Stomach (tissue), 9 donors: ENCODE measurements around the gene LHX1. TPM values are rescaled to one million over a fixed set of nuclear protein-coding genes. Genes with fewer than 3 reads are reported as not detected.

ENCODE experiments used
- DNase-seq, 2 donors: peaks; one replicate each; pipeline versions ENCODE4 v3.0.0 to v3.0.0-alpha.2; 2013 to 2019
- H3K27ac ChIP-seq, 5 donors: fragments of 200-600 bp in 4 of 5; sonication (generic) in 4 of 5; one replicate each; pipeline ENCODE4 v1.5.1; 2013 to 2019; ENCODE audit warnings: mild to moderate bottlenecking in 1 of 5, moderate library complexity in 1 of 5
- H3K27me3 ChIP-seq, 3 donors: fragments of 200-600 bp; sonication (generic); one replicate each; pipeline ENCODE4 v1.5.1; 2017 to 2019; ENCODE audit warnings: mixed run types in 1 of 3
- H3K36me3 ChIP-seq, 4 donors: fragments of 200-600 bp; sonication (generic); 1 replicate in 3 of 4; 2 replicates in 1 of 4; pipeline ENCODE4 v1.5.1; 2016 to 2019
- H3K4me1 ChIP-seq, 4 donors: fragments of 200-600 bp; sonication (generic); one replicate each; pipeline ENCODE4 v1.5.1; 2016 to 2019
- H3K4me3 ChIP-seq, 4 donors: fragments of 200-600 bp; sonication (generic) in 3 of 4; one replicate each; pipeline ENCODE4 v1.5.1; 2016 to 2019; ENCODE audit warnings: mild to moderate bottlenecking in 1 of 4
- H3K9me3 ChIP-seq, 4 donors: fragments of 200-600 bp; sonication (generic); one replicate each; pipeline ENCODE4 v1.5.1; 2016 to 2019
- CTCF ChIP-seq, 7 experiments: fragments of 450-650 bp in 4 of 7; fragments of 200-600 bp in 3 of 7; sonication (generic) in 3 of 7; IDR thresholded peaks; one replicate each; pipeline ENCODE4 v1.5.1; 2016 to 2019; ENCODE audit warnings: antibody characterized with exemption in 7 of 7, control low read depth in 2 of 7, mild to moderate bottlenecking in 1 of 7
- EP300 ChIP-seq: sonication (generic); formaldehyde crosslinking; IDR thresholded peaks from one replicate; pipeline ENCODE4 v1.6.1; 2017; ENCODE audit warnings: antibody characterized with exemption
- POLR2A ChIP-seq, 4 donors: fragments of 450-650 bp; IDR thresholded peaks; one replicate each; pipeline ENCODE4 v1.6.1; 2016; ENCODE audit warnings: antibody characterized with exemption in 4 of 4, control low read depth in 2 of 4, mild to moderate bottlenecking in 1 of 4, moderate library complexity in 1 of 4
- POLR2AphosphoS5 ChIP-seq, 3 donors: sonication (generic); formaldehyde crosslinking; IDR thresholded peaks; one replicate each; pipeline ENCODE4 v1.6.1; 2016; ENCODE audit warnings: antibody characterized with exemption in 3 of 3
- WGBS, 5 donors: extraction: QIAGEN DNeasy Blood & Tissue Kit in 3 of 5; methylation state at CpG; one replicate each; pipeline versions ENCODE4 v1.1.5 to v1.1.7; 2013 to 2018; 5-methylcytosine and 5-hydroxymethylcytosine counted together
- intact Hi-C: fragments of 100-400 bp; cut with DNase I; formaldehyde crosslinking; loops from one replicate; pipeline ENCODE4 v1.15.1; 2023; ENCODE audit warnings: low total_unique reads
- polyA plus RNA-seq, 3 donors: library from polyadenylated mRNA; stranded (reverse); fragments of 200-250 nt; gene quantifications; one replicate each; pipeline ENCODE4 v1.2.3, GENCODE V29; 2013
- total RNA-seq, 5 donors: library from RNA; depleted of rRNA; stranded (reverse); fragments of >200 nt; gene quantifications; one replicate each; pipeline versions ENCODE4 v1.1.0 to v1.2.3, GENCODE V29; 2014 to 2016
- donor health status: healthy with polysubstance abuse.
- donor health status: Bipolar disorder and iron deficiency.
- donor health status: healthy.

The LHX1 gene
- total and polyA plus RNA-seq, 8 donors, result not detected

- peaks cover 0 to 5% (median 0%) of the 10 kb centered on the region in 4 donors for H3K9me3 ChIP-seq
- peaks cover 32 to 58% (median 48%) of the 10 kb centered on the region in 4 donors for H3K4me1 ChIP-seq
- WGBS, 5 donors, result 20 to 23% (median 22%) methylated on average over 15 to 17 of the region's 17 CpGs
- H3K27ac ChIP-seq, result no peak overlapping the region
- intact Hi-C loops, result no loop called here
- TF ChIP-seq CTCF (IDR thresholded peaks at IDR 0.05) (no peak), POLR2AphosphoS5 (IDR thresholded peaks at IDR 0.05) (no peak), EP300 (no peak), POLR2A (IDR thresholded peaks at IDR 0.05) (no peak)
- peaks cover 78 to 100% (median 100%) of the 10 kb centered on the region in 3 donors for H3K27me3 ChIP-seq
- no peak for DNase-seq
- H3K36me3 ChIP-seq, result no peaks in the 10 kb centered on the region
- H3K4me3 ChIP-seq, result peak overlapping the region in 2 of 4 donors; percentile 29 to 40
Observed at GRCh38 chr17:36941265-36942010, 4.2 kb downstream of the LHX1 start.

DNA sequence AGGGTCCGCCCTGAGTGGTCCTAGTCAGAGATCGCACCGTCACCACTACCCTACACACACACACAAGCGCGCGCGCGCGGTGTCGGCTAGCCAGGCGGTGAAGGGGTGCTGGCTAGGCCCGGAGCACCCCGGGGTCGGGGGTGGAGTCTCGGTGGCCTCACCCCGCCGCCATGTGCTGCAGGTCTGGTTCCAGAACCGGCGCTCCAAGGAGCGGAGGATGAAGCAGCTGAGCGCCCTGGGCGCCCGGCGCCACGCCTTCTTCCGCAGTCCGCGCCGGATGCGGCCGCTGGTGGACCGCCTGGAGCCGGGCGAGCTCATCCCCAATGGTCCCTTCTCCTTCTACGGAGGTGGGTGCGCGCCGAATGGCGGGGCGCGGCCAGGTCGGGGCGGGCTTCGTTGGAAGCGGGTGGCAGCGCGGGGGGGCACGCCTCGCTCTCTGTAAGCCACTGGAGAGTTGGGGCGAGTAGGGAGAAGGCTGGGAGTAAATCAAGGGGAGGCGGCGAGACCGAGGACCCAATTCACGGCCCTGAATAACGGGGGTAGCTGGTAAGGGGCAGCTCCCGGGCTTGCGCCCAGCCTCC is 4.8 kb downstream of the LHX1 start:
- Histone ChIP-seq H3K27me3 (peaks cover 76 to 100% (median 100%) of the 10 kb centered on the region in 3 donors), H3K4me3 (peak overlapping the region; percentile 7 to 40 (median 18)), H3K4me1 (peaks cover 26 to 52% (median 41%) of the 10 kb centered on the region in 4 donors), H3K36me3 (no peaks in the 10 kb centered on the region), H3K9me3 (peaks cover 0 to 5% (median 0%) of the 10 kb centered on the region in 4 donors), H3K27ac (no peak overlapping the region)
- intact Hi-C loops, result no loop called here
- 7 to 12% (median 9%) methylated on average over 26 to 57 of the region's 57 CpGs for WGBS, 5 donors
- TF ChIP-seq POLR2A (IDR thresholded peaks at IDR 0.05), result no peak
- no peak for TF ChIP-seq CTCF (IDR thresholded peaks at IDR 0.05)
- no peak for DNase-seq

- H3K4me3 ChIP-seq, result peak overlapping the region in 3 of 4 donors; percentile 7 to 40 (median 29)
- TF ChIP-seq POLR2A (IDR thresholded peaks at IDR 0.05), result no peak
- no peak for TF ChIP-seq EP300
- no peak for TF ChIP-seq CTCF (IDR thresholded peaks at IDR 0.05)
- no peak for TF ChIP-seq POLR2AphosphoS5 (IDR thresholded peaks at IDR 0.05)
- 5 to 10% (median 9%) methylated on average over 41 to 59 of the region's 59 CpGs for WGBS, 5 donors
- no peak for DNase-seq
- H3K27me3 ChIP-seq, result peaks cover 75 to 100% (median 100%) of the 10 kb centered on the region in 3 donors
- intact Hi-C loops, result no loop called here
- H3K27ac ChIP-seq, result no peak overlapping the region
- peaks cover 20 to 47% (median 36%) of the 10 kb centered on the region in 4 donors for H3K4me1 ChIP-seq
- peaks cover 0 to 5% (median 0%) of the 10 kb centered on the region in 4 donors for H3K9me3 ChIP-seq
- no peaks in the 10 kb centered on the region for H3K36me3 ChIP-seq
Observed at GRCh38 chr17:36942631-36943125, 5.4 kb downstream of the LHX1 start.

GRCh38 chr17:36943250-36944191 is 6.2 kb downstream of the LHX1 start:
- 13 to 17% (median 16%) methylated on average over 37 to 44 of the region's 44 CpGs for WGBS, 5 donors

More at GRCh38 chr17:36943250-36944191, 6.2 kb downstream of the LHX1 start:
- no peak for TF ChIP-seq POLR2A (IDR thresholded peaks at IDR 0.05)
- no peak for TF ChIP-seq CTCF (IDR thresholded peaks at IDR 0.05)
- TF ChIP-seq POLR2AphosphoS5 (IDR thresholded peaks at IDR 0.05), result no peak
- no peak for DNase-seq
- H3K4me3 ChIP-seq, result no peak overlapping the region
- H3K27me3 ChIP-seq, result peaks cover 66 to 96% (median 92%) of the 10 kb centered on the region in 3 donors
- peaks cover 17 to 46% (median 35%) of the 10 kb centered on the region in 4 donors for H3K4me1 ChIP-seq
- intact Hi-C loops, result no loop called here
- no peaks in the 10 kb centered on the region for H3K36me3 ChIP-seq
- H3K27ac ChIP-seq, result no peak overlapping the region
- peaks cover 0 to 5% (median 0%) of the 10 kb centered on the region in 4 donors for H3K9me3 ChIP-seq
